Suprapubic skin (tissue), 4 donors: ENCODE measurements around the gene SLC7A7. TPM values are rescaled to one million over a fixed set of nuclear protein-coding genes. Genes with fewer than 3 reads are reported as not detected.

Experiments
- DNase-seq, 2 donors: peaks; one replicate each; pipeline ENCODE4 v3.0.0-alpha.2; 2019; ENCODE audit warnings: low spot score in 2 of 2
- H3K27ac ChIP-seq: fragments of 200-600 bp; sonication (generic); one replicate; pipeline ENCODE4 v1.5.1; 2019
- H3K27me3 ChIP-seq: fragments of 200-600 bp; sonication (generic); one replicate; pipeline ENCODE4 v1.5.1; 2019
- H3K36me3 ChIP-seq: fragments of 200-600 bp; sonication (generic); one replicate; pipeline ENCODE4 v1.5.1; 2019
- H3K4me1 ChIP-seq: fragments of 200-600 bp; sonication (generic); one replicate; pipeline ENCODE4 v1.5.1; 2019
- H3K4me3 ChIP-seq: fragments of 200-600 bp; sonication (generic); one replicate; pipeline ENCODE4 v1.5.1; 2019; ENCODE audit warnings: mild to moderate bottlenecking
- H3K9me3 ChIP-seq: fragments of 200-600 bp; sonication (generic); one replicate; pipeline ENCODE4 v1.5.1; 2019
- EP300 ChIP-seq: sonication (generic); formaldehyde crosslinking; IDR thresholded peaks from one replicate; pipeline ENCODE4 v1.6.1; 2017; ENCODE audit warnings: antibody characterized with exemption
- POLR2A ChIP-seq, 2 donors: fragments of 450-650 bp; IDR thresholded peaks; one replicate each; pipeline ENCODE4 v1.6.1; 2017; ENCODE audit warnings: antibody characterized with exemption in 2 of 2, mild to moderate bottlenecking in 2 of 2, moderate library complexity in 2 of 2
- POLR2AphosphoS5 ChIP-seq, 3 donors: sonication (generic); formaldehyde crosslinking; IDR thresholded peaks; one replicate each; pipeline ENCODE4 v1.6.1; 2017; ENCODE audit warnings: antibody characterized with exemption in 3 of 3
- WGBS: methylation state at CpG from one replicate; pipeline ENCODE4 v1.1.5; 2018; 5-methylcytosine and 5-hydroxymethylcytosine counted together
- total RNA-seq, 4 donors: library from RNA; depleted of rRNA; stranded (reverse); fragments of >200 nt; gene quantifications; one replicate each; pipeline ENCODE4 v1.1.0, GENCODE V29; 2016
- TF ChIP-seq, protein P1 (sequence below), 2 donors: fragments of 200-600 bp in 1 of 2; fragments of 450-650 bp in 1 of 2; sonication (generic) in 1 of 2; IDR thresholded peaks; one replicate each; pipeline ENCODE4 v1.5.1; 2016 to 2019; ENCODE audit warnings: antibody characterized with exemption in 2 of 2, mild to moderate bottlenecking in 1 of 2, moderate library complexity in 1 of 2

Gene SLC7A7
- total RNA-seq, 4 donors from 2014 or later, result 1.8 to 3.8 (median 2.9) TPM

DNA sequence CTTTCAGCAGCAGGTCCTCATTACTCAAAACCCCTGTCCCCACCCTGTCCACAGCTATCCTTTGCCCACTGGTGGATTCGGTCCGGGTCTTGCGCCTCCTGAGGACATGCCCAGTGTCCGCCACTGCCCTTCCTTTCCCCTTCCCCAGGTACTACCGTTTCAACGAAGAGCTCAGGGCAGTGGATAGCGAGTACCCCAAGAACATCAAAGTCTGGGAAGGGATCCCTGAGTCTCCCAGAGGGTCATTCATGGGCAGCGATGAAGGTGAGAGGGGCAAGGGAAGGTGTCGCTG, 29.8 kb upstream of the SLC7A7 start:
- Histone ChIP-seq H3K36me3 (peaks cover 60% of the 10 kb centered on the region), H3K27ac (no peak overlapping the region), H3K4me1 (peaks cover 86% of the 10 kb centered on the region), H3K27me3 (no peaks in the 10 kb centered on the region), H3K4me3 (no peak overlapping the region), H3K9me3 (no peaks in the 10 kb centered on the region)
- DNase-seq, result no peak
- TF ChIP-seq, protein P1, sequence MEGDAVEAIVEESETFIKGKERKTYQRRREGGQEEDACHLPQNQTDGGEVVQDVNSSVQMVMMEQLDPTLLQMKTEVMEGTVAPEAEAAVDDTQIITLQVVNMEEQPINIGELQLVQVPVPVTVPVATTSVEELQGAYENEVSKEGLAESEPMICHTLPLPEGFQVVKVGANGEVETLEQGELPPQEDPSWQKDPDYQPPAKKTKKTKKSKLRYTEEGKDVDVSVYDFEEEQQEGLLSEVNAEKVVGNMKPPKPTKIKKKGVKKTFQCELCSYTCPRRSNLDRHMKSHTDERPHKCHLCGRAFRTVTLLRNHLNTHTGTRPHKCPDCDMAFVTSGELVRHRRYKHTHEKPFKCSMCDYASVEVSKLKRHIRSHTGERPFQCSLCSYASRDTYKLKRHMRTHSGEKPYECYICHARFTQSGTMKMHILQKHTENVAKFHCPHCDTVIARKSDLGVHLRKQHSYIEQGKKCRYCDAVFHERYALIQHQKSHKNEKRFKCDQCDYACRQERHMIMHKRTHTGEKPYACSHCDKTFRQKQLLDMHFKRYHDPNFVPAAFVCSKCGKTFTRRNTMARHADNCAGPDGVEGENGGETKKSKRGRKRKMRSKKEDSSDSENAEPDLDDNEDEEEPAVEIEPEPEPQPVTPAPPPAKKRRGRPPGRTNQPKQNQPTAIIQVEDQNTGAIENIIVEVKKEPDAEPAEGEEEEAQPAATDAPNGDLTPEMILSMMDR (IDR thresholded peaks at IDR 0.05), result no peak
- TF ChIP-seq EP300, result no peak
- no peak for TF ChIP-seq POLR2A (IDR thresholded peaks at IDR 0.05)
- no peak for TF ChIP-seq POLR2AphosphoS5 (IDR thresholded peaks at IDR 0.05)
- 86% methylated on average over 9 of the region's 9 CpGs for WGBS

DNA sequence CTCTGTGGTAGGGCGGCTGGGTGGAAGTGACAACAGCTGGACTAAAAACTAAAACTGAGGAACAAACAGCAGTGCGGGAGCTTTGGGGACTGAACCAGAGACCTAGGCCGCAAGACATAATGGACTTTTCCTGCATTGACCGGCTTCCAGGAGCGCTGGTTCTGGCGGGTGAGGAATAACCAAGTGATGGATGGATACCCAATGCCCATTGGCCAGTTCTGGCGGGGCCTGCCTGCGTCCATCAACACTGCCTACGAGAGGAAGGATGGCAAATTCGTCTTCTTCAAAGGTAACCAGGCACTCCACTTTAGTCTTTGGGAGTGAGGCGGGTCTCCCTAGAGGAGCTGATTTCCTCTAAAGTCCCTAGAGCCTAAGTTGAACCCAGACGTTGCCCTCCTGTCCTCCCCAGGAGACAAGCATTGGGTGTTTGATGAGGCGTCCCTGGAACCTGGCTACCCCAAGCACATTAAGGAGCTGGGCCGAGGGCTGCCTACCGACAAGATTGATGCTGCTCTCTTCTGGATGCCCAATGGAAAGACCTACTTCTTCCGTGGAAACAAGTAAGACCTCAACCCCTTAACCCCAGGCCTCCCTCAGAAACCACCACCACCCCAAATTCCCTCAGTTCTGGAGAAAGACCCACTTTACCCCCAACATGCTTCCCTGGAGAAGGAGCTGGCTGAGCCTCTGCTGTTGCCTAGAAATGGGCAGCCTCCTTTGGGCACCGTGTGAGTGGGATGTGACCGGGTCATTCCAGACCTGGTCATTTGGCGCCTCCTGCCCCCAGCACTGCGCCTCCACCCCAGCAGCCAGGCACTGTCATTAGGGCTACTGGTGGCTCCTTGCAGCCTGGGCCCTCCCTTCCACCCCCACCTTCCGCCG, 29.2 kb upstream of the SLC7A7 start:
- Histone ChIP-seq H3K36me3 (peaks cover 60% of the 10 kb centered on the region), H3K4me1 (peaks cover 85% of the 10 kb centered on the region), H3K27ac (no peak overlapping the region), H3K9me3 (no peaks in the 10 kb centered on the region), H3K27me3 (no peaks in the 10 kb centered on the region), H3K4me3 (no peak overlapping the region)
- DNase-seq, result no peak
- WGBS, result 81% methylated on average over 17 of the region's 22 CpGs
- TF ChIP-seq POLR2A (IDR thresholded peaks at IDR 0.05), result no peak
- TF ChIP-seq EP300, result no peak
- TF ChIP-seq, protein P1 (IDR thresholded peaks at IDR 0.05), result no peak
- no peak for TF ChIP-seq POLR2AphosphoS5 (IDR thresholded peaks at IDR 0.05)

DNA sequence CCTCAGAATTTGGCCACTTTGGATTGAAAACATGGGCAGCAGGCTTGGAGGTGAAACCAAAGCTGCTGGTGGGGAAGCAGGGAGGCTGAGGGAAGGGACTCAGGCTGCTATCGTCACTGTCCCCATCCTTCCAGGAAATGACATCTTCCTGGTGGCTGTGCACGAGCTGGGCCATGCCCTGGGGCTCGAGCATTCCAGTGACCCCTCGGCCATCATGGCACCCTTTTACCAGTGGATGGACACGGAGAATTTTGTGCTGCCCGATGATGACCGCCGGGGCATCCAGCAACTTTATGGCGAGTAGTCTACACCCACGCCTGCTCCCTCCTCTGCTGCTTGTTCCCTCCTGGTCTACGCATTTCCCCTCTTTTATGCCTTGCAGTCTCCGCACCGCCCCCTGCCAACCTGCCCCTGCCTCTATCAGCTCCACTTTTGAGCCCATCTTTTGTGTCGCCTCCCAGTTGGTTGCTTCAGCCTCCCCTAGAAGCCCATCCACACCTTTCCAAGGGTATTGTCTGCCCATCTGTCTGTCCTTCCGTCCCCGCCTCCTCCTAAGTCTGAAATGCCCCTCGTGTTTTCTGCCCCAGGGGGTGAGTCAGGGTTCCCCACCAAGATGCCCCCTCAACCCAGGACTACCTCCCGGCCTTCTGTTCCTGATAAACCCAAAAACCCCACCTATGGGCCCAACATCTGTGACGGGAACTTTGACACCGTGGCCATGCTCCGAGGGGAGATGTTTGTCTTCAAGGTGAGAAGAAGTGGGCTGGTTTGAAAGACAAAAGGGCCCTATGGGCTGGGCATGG, 28.1 kb upstream of the SLC7A7 start:
- Histone ChIP-seq H3K9me3 (no peaks in the 10 kb centered on the region), H3K4me3 (no peak overlapping the region), H3K4me1 (peaks cover 85% of the 10 kb centered on the region), H3K27me3 (no peaks in the 10 kb centered on the region), H3K27ac (peak overlapping the region; percentile 35), H3K36me3 (peaks cover 60% of the 10 kb centered on the region)
- WGBS, result 83% methylated on average over 21 of the region's 21 CpGs
- TF ChIP-seq EP300 (no peak), POLR2AphosphoS5 (IDR thresholded peaks at IDR 0.05) (no peak), POLR2A (IDR thresholded peaks at IDR 0.05) (no peak)
- TF ChIP-seq, protein P1 (IDR thresholded peaks at IDR 0.05), result no peak
- no peak for DNase-seq

DNA sequence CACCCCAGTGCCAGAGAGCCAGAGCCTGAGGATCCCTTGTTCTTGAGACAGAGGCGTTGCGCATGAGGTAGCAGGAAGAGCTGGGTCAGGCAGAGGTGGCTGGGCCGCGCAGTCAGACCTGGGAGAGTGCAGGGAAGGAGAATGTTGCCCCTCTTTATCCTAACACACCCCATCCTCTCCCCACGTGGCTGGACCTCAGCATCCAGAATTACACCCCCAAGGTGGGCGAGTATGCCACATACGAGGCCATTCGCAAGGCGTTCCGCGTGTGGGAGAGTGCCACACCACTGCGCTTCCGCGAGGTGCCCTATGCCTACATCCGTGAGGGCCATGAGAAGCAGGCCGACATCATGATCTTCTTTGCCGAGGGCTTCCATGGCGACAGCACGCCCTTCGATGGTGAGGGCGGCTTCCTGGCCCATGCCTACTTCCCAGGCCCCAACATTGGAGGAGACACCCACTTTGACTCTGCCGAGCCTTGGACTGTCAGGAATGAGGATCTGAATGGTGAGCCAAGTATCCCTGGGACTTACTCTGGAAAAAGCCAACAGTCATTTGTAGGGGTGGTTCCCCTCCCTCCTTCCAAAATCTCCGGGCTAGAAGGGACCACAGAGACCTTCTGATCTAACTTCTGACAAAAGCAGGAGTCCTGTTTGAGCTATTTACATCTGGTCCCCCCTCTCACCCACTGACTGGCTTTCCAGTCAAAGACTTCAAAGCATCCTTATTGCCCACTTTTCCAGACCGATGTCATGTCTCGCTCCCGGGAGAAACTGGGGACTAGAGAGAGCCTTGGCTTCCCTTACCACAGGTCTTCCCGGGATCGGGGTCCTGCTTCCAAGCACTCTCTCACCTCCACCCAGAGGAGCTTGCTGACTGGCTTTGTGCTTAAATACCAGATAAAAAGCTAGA, 27.2 kb upstream of the SLC7A7 start:
- Histone ChIP-seq H3K27me3 (no peaks in the 10 kb centered on the region), H3K4me3 (no peak overlapping the region), H3K36me3 (peaks cover 60% of the 10 kb centered on the region), H3K9me3 (no peaks in the 10 kb centered on the region), H3K27ac (peak overlapping the region; percentile 35), H3K4me1 (peaks cover 82% of the 10 kb centered on the region)
- peak in 1 of 2 donors; percentile 51 for DNase-seq
- WGBS, result 84% methylated on average over 28 of the region's 28 CpGs
- TF ChIP-seq, protein P1 (IDR thresholded peaks at IDR 0.05), result no peak
- no peak for TF ChIP-seq POLR2AphosphoS5 (IDR thresholded peaks at IDR 0.05)
- TF ChIP-seq EP300, result no peak
- TF ChIP-seq POLR2A (IDR thresholded peaks at IDR 0.05), result no peak
